ENCODE results near the gene STK32B.
"Not testable (repeated sequence)": the region's sequence is repeated elsewhere in the genome, so short reads cannot be mapped to it uniquely, and the experiment has no call there.

STK32B gene

DNA sequence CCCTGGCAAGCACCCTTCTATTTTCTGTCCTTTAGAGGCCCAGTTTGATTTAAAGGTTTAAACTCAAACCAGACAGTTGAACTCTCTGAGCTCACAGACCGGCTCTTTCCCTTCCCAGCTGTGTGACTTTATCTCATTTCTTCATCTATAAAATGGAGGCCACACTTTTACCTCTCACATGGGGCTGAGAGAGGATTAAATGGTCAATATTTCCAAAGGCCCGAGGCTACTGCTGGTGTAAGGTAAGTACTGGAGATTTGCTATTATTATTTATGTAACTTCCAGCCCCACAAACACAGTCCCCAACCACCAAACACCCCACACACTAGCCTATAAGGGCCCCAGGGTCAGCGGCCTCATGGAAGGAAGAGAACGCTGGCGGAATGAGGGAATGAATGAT lies 18.5 kb upstream of the STK32B start:
- DNase-seq: no peak

- DNase-seq: no peak
Observed at GRCh38 chr4:5033281-5033841, 17.9 kb upstream of the STK32B start.

DNA sequence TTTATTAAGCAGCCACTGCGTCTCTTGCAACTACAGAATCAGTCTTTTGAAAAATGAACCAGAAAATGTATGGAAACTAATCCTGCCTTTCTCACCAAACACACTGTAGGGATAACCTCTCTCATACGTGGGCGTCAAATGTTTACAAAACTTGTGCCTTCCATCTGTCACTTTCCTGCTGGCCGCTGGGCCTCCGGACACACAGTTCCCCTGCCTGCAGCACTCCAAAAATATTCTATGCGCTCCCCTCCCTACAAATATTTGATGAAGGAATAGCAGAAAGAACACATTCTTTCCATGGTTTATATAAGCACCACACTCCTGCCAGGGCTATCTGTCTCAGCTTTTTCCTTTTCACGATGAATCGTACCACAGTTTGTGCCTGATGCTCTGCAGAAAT lies 17.1 kb upstream of the STK32B start:
- DNase-seq: no peak

GRCh38 chr4:5036239-5036638 lies 15.0 kb upstream of the STK32B start:
- DNase-seq: no peak

GRCh38 chr4:5037553-5038551 lies 13.4 kb upstream of the STK32B start:
- DNase-seq: no peak

- DNase-seq: no peak
Observed at GRCh38 chr4:5039800-5040199, 11.5 kb upstream of the STK32B start.

DNA sequence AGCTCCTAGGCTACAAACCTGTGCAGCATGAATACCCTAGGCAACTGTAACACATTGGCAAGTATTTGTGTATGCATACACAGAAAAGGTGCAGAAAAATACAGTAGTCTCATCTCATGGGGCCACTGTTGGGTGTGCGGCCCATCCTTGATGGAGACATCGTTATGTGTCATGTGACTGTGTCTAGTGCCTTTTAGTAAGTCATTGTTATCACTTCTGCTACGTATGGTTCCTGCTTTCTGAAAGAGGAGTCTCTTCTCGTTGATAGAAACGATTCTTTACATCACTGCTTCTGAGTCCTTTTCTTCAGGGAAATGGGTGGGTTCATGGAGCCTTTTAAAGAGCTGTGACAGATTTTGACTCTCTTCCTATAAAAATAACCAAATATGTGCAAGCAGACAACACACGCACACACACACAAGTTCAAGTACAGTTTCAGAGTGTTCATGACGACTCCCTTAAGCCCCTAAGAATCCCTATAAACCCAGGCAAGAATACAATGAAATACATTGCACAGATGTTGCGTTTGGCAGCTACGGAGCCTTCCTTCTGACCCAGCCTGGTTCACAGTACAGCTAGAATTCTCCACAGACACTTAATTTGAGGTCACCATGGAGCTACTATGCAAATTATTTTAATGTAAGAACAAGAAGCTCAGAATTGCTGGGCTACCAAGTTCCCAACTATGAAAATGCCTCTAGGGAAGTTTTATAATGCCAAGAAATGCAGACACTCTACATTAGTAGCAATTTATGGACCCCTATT lies 10.2 kb upstream of the STK32B start:
- no peak for DNase-seq

- no peak for DNase-seq
Observed at GRCh38 chr4:5041699-5042098, 9.6 kb upstream of the STK32B start.

- DNase-seq: no peak
Observed at GRCh38 chr4:5043579-5043978, 7.7 kb upstream of the STK32B start.

GRCh38 chr4:5044341-5044740 lies 6.9 kb upstream of the STK32B start:
- DNase-seq: no peak

DNA sequence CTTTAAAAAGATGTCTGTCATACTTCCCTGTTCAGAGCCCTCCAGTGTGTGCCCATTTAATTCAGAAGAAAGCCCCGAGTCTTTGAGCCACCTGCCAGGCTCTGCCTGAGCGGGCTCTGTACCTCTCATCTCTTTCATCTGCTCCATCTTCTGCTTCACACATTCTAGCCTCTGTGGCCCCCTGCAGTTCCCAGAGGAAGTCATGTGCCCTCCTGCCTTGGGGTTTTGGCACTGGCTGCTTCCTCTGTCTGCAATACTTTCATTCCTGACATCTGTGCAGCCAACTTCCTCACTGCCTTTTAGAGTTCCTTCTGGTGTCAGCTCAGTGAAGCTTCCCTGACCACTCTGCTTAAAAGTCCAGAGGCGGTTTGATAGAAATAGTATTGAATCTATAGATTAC lies 6.2 kb upstream of the STK32B start:
- no peak for DNase-seq

- DNase-seq: no peak
Observed at GRCh38 chr4:5048721-5049120, 2.6 kb upstream of the STK32B start.

DNA sequence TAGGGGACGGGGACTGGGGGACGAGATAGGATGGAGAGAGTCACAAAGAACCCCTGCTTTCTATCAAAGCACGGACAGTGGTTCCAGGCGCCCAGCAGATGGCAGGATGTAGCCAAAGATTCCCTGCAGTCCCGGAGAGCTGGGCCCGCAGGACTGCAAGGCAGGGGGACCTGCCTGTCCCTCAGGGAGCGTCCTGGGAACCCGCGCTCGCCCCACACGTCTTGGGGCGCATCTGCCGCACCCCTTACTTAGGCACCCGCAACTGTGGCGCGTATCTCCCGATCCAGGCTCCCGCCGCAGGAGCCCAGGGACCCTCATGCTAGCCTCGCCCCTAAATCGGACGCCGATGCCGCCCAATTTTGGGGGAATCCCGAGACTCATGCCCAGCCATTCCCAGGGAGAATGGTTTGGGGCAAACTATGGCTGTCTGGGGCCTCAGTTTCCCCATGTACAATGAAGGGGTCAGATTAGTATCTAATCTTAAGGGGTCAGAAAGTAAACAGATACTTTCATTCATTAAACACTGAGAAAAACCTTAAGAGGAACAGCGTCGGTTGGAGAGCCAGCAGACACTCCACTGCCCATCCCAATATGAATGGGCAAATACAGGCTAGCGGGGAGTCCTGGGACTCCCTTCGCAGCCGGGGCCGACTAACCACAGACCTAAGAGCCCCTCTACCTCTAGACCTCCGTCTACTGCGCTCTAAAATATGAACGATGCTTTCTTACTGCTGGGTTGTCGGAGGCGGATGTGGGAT lies 581 bp upstream of the STK32B start:
- DNase-seq: peak; percentile 40

DNA sequence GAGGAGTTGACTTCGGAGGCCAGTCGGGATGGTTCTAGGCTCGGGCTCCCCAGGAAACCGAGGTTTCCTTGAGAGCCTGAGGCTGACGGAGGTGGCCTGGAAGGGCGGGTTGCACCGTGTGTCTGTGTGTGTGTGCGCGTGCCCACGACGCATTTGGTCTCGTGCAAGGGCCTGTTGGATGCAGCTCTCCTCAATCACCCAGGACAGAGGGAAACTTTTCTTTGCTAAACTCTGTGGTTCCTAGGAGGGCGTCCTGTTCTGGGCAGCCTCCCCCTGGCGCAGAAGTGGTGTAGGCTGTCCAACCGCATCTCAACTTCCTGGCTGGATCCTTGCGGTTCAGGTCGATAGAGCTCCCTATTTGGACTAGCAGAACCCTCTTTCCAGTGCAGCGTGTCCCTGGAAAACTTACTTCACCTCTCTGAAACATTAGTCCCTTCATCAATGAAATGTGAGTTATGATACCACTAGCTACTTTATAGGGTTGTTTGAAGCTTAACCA lies 973 bp downstream of the STK32B start:
- DNase-seq: no peak

DNA sequence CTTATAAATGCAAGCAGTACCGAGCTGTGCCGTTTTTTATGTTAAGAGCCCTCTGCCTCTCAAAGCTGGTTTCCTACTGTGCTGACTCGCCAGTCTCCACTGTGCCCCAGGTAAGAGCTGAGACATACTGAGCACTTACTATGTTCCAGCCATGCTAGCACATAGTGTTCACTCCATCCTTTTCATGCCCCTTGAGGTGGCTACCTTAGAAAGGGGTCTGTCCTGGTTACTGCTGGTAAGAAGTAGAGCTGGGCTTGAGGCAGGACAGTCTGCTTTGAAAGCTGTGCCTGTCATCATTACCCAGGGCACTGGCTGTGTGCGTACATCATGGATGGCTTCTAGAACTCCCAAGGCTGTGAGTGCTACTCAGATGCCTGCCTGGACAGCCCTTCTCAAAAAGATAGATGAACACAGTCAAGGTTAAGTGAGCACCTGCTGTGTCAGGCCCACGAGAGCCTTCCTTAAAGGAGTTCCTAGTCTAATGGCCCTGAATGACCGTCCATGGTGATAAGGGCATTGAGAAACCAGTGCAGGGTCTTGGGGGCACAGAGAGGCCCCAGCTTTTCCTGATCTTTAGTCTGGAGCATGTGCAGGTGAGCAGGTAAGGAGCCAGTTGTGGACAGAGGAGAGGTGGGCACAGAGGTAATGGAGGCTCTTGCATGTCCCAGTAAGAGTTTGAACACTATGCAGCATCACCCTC lies 1.6 kb downstream of the STK32B start:
- no peak for DNase-seq

DNA sequence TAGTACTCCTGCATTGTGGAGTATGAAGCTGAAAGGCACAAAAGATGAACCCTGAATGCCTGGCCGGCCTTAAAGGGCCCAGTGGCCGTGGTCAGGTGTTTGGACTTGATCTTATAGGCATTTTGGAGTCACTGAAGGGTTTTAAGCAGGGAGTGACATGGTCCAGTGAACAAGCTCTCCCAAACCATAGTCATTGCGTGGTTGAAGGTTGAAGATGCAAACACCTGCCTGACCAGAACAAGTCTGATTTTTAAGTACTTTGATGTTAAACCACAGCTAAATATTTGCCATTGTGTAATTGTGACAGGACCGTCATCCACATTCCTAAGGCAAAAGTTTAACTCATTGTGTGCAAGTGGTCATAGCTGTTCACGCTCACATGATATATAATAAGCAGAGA lies 3.3 kb downstream of the STK32B start:
- DNase-seq: no peak

DNA sequence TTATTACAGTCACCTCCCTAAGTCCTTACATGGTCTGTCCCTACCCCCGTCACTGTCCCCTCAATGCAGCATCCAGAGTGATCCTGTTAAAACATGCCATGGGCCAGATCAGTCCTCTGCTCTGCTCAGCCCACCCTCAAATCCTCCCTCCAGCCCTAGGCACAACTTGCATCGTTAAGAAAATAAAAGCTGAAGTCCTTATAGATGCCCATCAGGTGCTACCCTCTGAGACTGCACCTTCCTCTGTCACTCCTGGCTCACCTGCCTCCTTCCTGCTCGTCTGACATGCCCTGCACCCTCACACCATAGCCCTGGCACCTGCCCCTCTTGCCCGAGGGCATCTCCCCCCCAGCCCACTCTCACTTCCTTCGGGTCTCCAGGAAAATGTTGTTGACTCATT lies 4.1 kb downstream of the STK32B start:
- no peak for DNase-seq

DNA sequence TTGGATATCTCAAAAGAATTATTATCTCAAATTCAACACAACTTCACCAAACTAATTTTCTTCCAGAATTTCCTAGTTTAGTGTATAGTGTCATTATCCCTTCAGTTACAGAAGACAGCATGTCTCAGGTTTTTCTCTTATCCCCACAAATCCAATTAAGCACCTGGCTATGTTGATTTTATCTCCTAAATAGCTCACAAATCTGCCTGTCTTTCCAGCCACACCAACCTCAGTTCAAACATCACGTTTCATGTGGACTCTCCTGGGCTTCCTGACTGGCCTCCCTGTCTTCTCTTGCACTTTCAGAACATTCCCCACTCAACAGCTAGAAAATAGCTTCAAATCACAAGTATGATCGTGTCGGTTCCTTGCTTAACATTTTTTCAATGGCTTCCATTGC lies 14.8 kb downstream of the STK32B start:
- no peak for DNase-seq

- DNase-seq: not testable (repeated sequence)
Observed at GRCh38 chr4:5066968-5067367, 15.7 kb downstream of the STK32B start.

GRCh38 chr4:5067908-5068307 lies 16.6 kb downstream of the STK32B start:
- no peak for DNase-seq

- DNase-seq: no peak
Observed at GRCh38 chr4:5069901-5070300, 18.6 kb downstream of the STK32B start.

- DNase-seq: no peak
Observed at GRCh38 chr4:5072948-5073347, 21.7 kb downstream of the STK32B start.
